ENCODE data around the gene GYG2.

The GYG2 gene

GRCh38 chrX:2883770-2884169 is 55.0 kb downstream of the GYG2 start:
- Histone ChIP-seq H3F3A (ENCODE audit: insufficient read depth, low read length) (no peaks in the 10 kb centered on the region), H3K4me3 (ENCODE audit: low read depth, low read length, poor library complexity, severe bottlenecking) (no peak overlapping the region), H3K27me3 (ENCODE audit: insufficient read depth, low read length) (no peaks in the 10 kb centered on the region), H2AFZ (ENCODE audit: low read length) (no peak overlapping the region), H3K9me2 (ENCODE audit: low read depth, low read length) (no peaks in the 10 kb centered on the region), H3K27ac (ENCODE audit: low read depth, low read length, poor library complexity, severe bottlenecking) (no peak overlapping the region), H3K4me1 (ENCODE audit: insufficient read depth, low read length, severe bottlenecking) (no peaks in the 10 kb centered on the region), H3K79me2 (ENCODE audit: insufficient read depth, low read length) (no peaks in the 10 kb centered on the region), H3K36me3 (ENCODE audit: insufficient read depth, low read length) (no peaks in the 10 kb centered on the region), H3K4me2 (ENCODE audit: low read length) (no peak overlapping the region), H3K9me3 (ENCODE audit: low read length) (no peaks in the 10 kb centered on the region), H4K20me1 (ENCODE audit: insufficient read depth, low read length) (no peaks in the 10 kb centered on the region), H3K9ac (ENCODE audit: low read length) (no peak overlapping the region)
- TF ChIP-seq CTCF (IDR thresholded peaks at IDR 0.05; ENCODE audit: low read length), result no peak
- no peak for TF ChIP-seq EZH2 (IDR thresholded peaks at IDR 0.05; ENCODE audit: borderline replicate concordance, low read length)

GRCh38 chrX:2888309-2888708 is 59.6 kb downstream of the GYG2 start:
- no peak overlapping the region for H3K4me2 ChIP-seq (ENCODE audit: low read length)
- no peak overlapping the region for H2AFZ ChIP-seq (ENCODE audit: low read length)
- no peaks in the 10 kb centered on the region for H3K4me1 ChIP-seq (ENCODE audit: insufficient read depth, low read length, severe bottlenecking)
- H3K79me2 ChIP-seq (ENCODE audit: insufficient read depth, low read length), result no peaks in the 10 kb centered on the region
- no peaks in the 10 kb centered on the region for H3K36me3 ChIP-seq (ENCODE audit: insufficient read depth, low read length)
- H3K9ac ChIP-seq (ENCODE audit: low read length), result no peak overlapping the region
- no peaks in the 10 kb centered on the region for H3K9me3 ChIP-seq (ENCODE audit: low read length)
- TF ChIP-seq CTCF (IDR thresholded peaks at IDR 0.05; ENCODE audit: low read length), result no peak
- no peak for TF ChIP-seq EZH2 (IDR thresholded peaks at IDR 0.05; ENCODE audit: borderline replicate concordance, low read length)
- no peak overlapping the region for H3K27ac ChIP-seq (ENCODE audit: low read depth, low read length, poor library complexity, severe bottlenecking)
- H3K9me2 ChIP-seq (ENCODE audit: low read depth, low read length), result no peaks in the 10 kb centered on the region
- H3K4me3 ChIP-seq (ENCODE audit: low read depth, low read length, poor library complexity, severe bottlenecking), result no peak overlapping the region
- no peaks in the 10 kb centered on the region for H4K20me1 ChIP-seq (ENCODE audit: insufficient read depth, low read length)
- no peaks in the 10 kb centered on the region for H3F3A ChIP-seq (ENCODE audit: insufficient read depth, low read length)
- no peaks in the 10 kb centered on the region for H3K27me3 ChIP-seq (ENCODE audit: insufficient read depth, low read length)

GRCh38 chrX:2889045-2889605 is 60.4 kb downstream of the GYG2 start:
- no peak overlapping the region for H3K4me2 ChIP-seq (ENCODE audit: low read length)
- H3K79me2 ChIP-seq (ENCODE audit: insufficient read depth, low read length), result no peaks in the 10 kb centered on the region
- H3K9ac ChIP-seq (ENCODE audit: low read length), result no peak overlapping the region
- H3K4me3 ChIP-seq (ENCODE audit: low read depth, low read length, poor library complexity, severe bottlenecking), result no peak overlapping the region
- no peaks in the 10 kb centered on the region for H3K27me3 ChIP-seq (ENCODE audit: insufficient read depth, low read length)
- TF ChIP-seq CTCF (IDR thresholded peaks at IDR 0.05; ENCODE audit: low read length), result no peak
- TF ChIP-seq EZH2 (IDR thresholded peaks at IDR 0.05; ENCODE audit: borderline replicate concordance, low read length), result no peak
- no peaks in the 10 kb centered on the region for H3F3A ChIP-seq (ENCODE audit: insufficient read depth, low read length)
- no peaks in the 10 kb centered on the region for H4K20me1 ChIP-seq (ENCODE audit: insufficient read depth, low read length)
- H3K27ac ChIP-seq (ENCODE audit: low read depth, low read length, poor library complexity, severe bottlenecking), result no peak overlapping the region
- no peak overlapping the region for H2AFZ ChIP-seq (ENCODE audit: low read length)
- no peaks in the 10 kb centered on the region for H3K4me1 ChIP-seq (ENCODE audit: insufficient read depth, low read length, severe bottlenecking)
- no peaks in the 10 kb centered on the region for H3K9me2 ChIP-seq (ENCODE audit: low read depth, low read length)
- H3K9me3 ChIP-seq (ENCODE audit: low read length), result no peaks in the 10 kb centered on the region
- H3K36me3 ChIP-seq (ENCODE audit: insufficient read depth, low read length), result no peaks in the 10 kb centered on the region

Measured in OCI-LY1 (cell line).